H1 (cell line): ENCODE data around the gene SPTB. TPM values are rescaled to one million over a fixed set of nuclear protein-coding genes. Genes with fewer than 3 reads are reported as not detected.

Experiments used
- CTCF ChIA-PET: fragments of 300-600 bp; sonication (Branson Sonifier 250); formaldehyde crosslinking; loops from one replicate; lab custom pipeline; 2021; ENCODE audit not compliant: partially characterized antibody; lab: Charles Lee
- POLR2A ChIA-PET: fragments of 300-600 bp; sonication (Branson Sonifier 250); formaldehyde crosslinking; loops from one replicate; lab custom pipeline; 2021; ENCODE audit warnings: inconsistent platforms; ENCODE audit not compliant: partially characterized antibody; lab: Charles Lee
- DNase-seq, 2 experiments: peaks; one replicate each; pipeline versions ENCODE4 v3.0.0 to v3.0.0-alpha.2; 2010 to 2022; ENCODE audit warnings: low spot score in 2 of 2, low read depth in 1 of 2, mixed read lengths in 1 of 2
- FAIRE-seq: peaks from 2 replicates; lab custom pipeline; 2011; peaks lifted over from hg19 to GRCh38; lab: Jason Lieb, UNC
- H2AFZ ChIP-seq: 2 replicates; pipeline ENCODE4 v1.8.1; 2012; ENCODE audit warnings: low read length, inconsistent platforms
- H2AK5ac ChIP-seq: 2 replicates; pipeline ENCODE4 v1.6.1; 2013; ENCODE audit warnings: low read depth, low read length
- H2BK120ac ChIP-seq: replicated peaks from 2 replicates; pipeline ENCODE3; 2013; ENCODE audit warnings: low read depth, low read length, inconsistent platforms
- H2BK12ac ChIP-seq: 2 replicates; pipeline ENCODE4 v1.6.1; 2013; ENCODE audit warnings: low read depth, low read length
- H2BK15ac ChIP-seq: 2 replicates; pipeline ENCODE4 v1.6.1; 2013; ENCODE audit warnings: low read length
- H2BK20ac ChIP-seq: 2 replicates; pipeline ENCODE4 v1.6.1; 2013; ENCODE audit warnings: low read length
- H2BK5ac ChIP-seq: 2 replicates; pipeline ENCODE4 v1.6.1; 2013; ENCODE audit warnings: low read depth, low read length
- H3K14ac ChIP-seq: 2 replicates; pipeline ENCODE4 v1.6.1; 2013; ENCODE audit warnings: inconsistent platforms; ENCODE audit not compliant: insufficient read length
- H3K18ac ChIP-seq: 2 replicates; pipeline ENCODE4 v1.6.1; 2013; ENCODE audit warnings: low read length; ENCODE audit errors: extremely low read depth
- H3K23ac ChIP-seq: 2 replicates; pipeline ENCODE4 v1.6.1; 2013; ENCODE audit warnings: inconsistent platforms; ENCODE audit not compliant: insufficient read length
- H3K23me2 ChIP-seq: 2 replicates; pipeline ENCODE4 v1.6.1; 2013; ENCODE audit warnings: low read depth, low read length
- H3K27ac ChIP-seq: 2 replicates; pipeline ENCODE4 v1.6.1; 2011; ENCODE audit warnings: low read depth, low read length, inconsistent platforms
- H3K27me3 ChIP-seq, 4 experiments: replicated peaks in 1 of 4; 1 replicate in 1 of 4; 2 replicates in 3 of 4; pipeline versions ENCODE4 v1.6.1 to v1.8.1; 2011 to 2013; ENCODE audit warnings: low read length in 3 of 4, mild to moderate bottlenecking in 3 of 4, inconsistent platforms in 2 of 4, mixed read lengths in 2 of 4, moderate library complexity in 1 of 4; ENCODE audit not compliant: control insufficient read depth in 3 of 4, insufficient read depth in 3 of 4; ENCODE audit errors: extremely low read depth in 1 of 4
- H3K36me3 ChIP-seq, 4 experiments: 2 replicates each; pipeline versions ENCODE4 v1.6.1 to v1.8.1; 2011 to 2013; ENCODE audit warnings: mild to moderate bottlenecking in 4 of 4, low read length in 3 of 4, moderate library complexity in 2 of 4, control low read depth in 1 of 4, inconsistent platforms in 1 of 4; ENCODE audit not compliant: insufficient read depth in 4 of 4, control insufficient read depth in 2 of 4
- H3K4ac ChIP-seq: replicated peaks from 2 replicates; pipeline ENCODE3; 2013; ENCODE audit warnings: low read length, low read depth, mixed read lengths, inconsistent platforms; ENCODE audit not compliant: insufficient read length
- H3K4me1 ChIP-seq, 4 experiments: replicated peaks in 1 of 4; 1 replicate in 1 of 4; 2 replicates in 3 of 4; pipeline versions ENCODE4 v1.6.1 to v1.8.1; 2011 to 2013; ENCODE audit warnings: low read length in 3 of 4, inconsistent platforms in 2 of 4, mixed read lengths in 1 of 4; ENCODE audit not compliant: insufficient read depth in 4 of 4, control insufficient read depth in 3 of 4
- H3K4me2 ChIP-seq, 2 experiments: 2 replicates each; pipeline versions ENCODE4 v1.6.1 to v1.8.1; 2011 to 2013; ENCODE audit warnings: low read depth in 2 of 2, low read length in 2 of 2, control low read depth in 1 of 2, inconsistent platforms in 1 of 2, mild to moderate bottlenecking in 1 of 2; ENCODE audit not compliant: insufficient read depth in 1 of 2
- H3K4me3 ChIP-seq, 4 experiments: fragments of 200-600, 300-600 bp in 1 of 4; sonication (generic), shearing (Covaris generic), sonication (Bioruptor Twin) in 1 of 4; 2 replicates each; pipeline versions ENCODE4 v1.5.1 to v1.8.1; 2011 to 2016; ENCODE audit warnings: low read length in 4 of 4, low read depth in 3 of 4, control low read depth in 2 of 4, inconsistent platforms in 2 of 4, mild to moderate bottlenecking in 2 of 4, mixed read lengths in 1 of 4, moderate library complexity in 1 of 4; ENCODE audit not compliant: insufficient read depth in 2 of 4; ENCODE audit errors: extremely low read depth in 1 of 4
- H3K56ac ChIP-seq: replicated peaks from 2 replicates; pipeline ENCODE3; 2013; ENCODE audit warnings: low read depth, mild to moderate bottlenecking, mixed read lengths, low read length, inconsistent platforms; ENCODE audit not compliant: insufficient read length
- H3K79me1 ChIP-seq: 2 replicates; pipeline ENCODE4 v1.6.1; 2013; ENCODE audit warnings: low read depth, low read length, control low read depth
- H3K79me2 ChIP-seq, 2 experiments: 2 replicates each; pipeline versions ENCODE4 v1.6.1 to v1.8.1; 2012 to 2013; ENCODE audit warnings: low read length in 2 of 2, mild to moderate bottlenecking in 2 of 2, inconsistent platforms in 1 of 2; ENCODE audit not compliant: insufficient read depth in 2 of 2, control insufficient read depth in 1 of 2
- H3K9ac ChIP-seq, 4 experiments: replicated peaks in 1 of 4; 1 replicate in 1 of 4; 2 replicates in 3 of 4; pipeline versions ENCODE4 v1.6.1 to v1.8.1; 2011 to 2013; ENCODE audit warnings: low read depth in 3 of 4, low read length in 3 of 4, control low read depth in 2 of 4, mild to moderate bottlenecking in 2 of 4, moderate library complexity in 2 of 4, inconsistent platforms in 1 of 4; ENCODE audit errors: extremely low read depth in 1 of 4
- H3K9me3 ChIP-seq, 2 experiments: 2 replicates each; pipeline versions ENCODE4 v1.6.1 to v1.8.1; 2012 to 2013; ENCODE audit warnings: mild to moderate bottlenecking in 2 of 2, moderate library complexity in 2 of 2, control low read depth in 1 of 2, inconsistent platforms in 1 of 2, low read depth in 1 of 2, low read length in 1 of 2, mixed read lengths in 1 of 2; ENCODE audit not compliant: insufficient read depth in 2 of 2
- H4K20me1 ChIP-seq, 2 experiments: replicated peaks in 1 of 2; 2 replicates each; pipeline versions ENCODE3 to v1.8.1; 2011 to 2013; ENCODE audit warnings: inconsistent platforms in 2 of 2, low read length in 2 of 2, mild to moderate bottlenecking in 1 of 2; ENCODE audit not compliant: insufficient read depth in 2 of 2, control insufficient read depth in 1 of 2
- H4K5ac ChIP-seq: 2 replicates; pipeline ENCODE4 v1.6.1; 2013; ENCODE audit warnings: low read length, low read depth, mixed read lengths, inconsistent platforms; ENCODE audit not compliant: insufficient read length
- H4K8ac ChIP-seq: 2 replicates; pipeline ENCODE4 v1.8.0; 2013; ENCODE audit warnings: mild to moderate bottlenecking, moderate library complexity, low read length, inconsistent platforms; ENCODE audit not compliant: insufficient read depth; ENCODE audit errors: extremely low read depth
- H4K91ac ChIP-seq: replicated peaks from 2 replicates; pipeline ENCODE3; 2013; ENCODE audit warnings: low read length, mixed read lengths, inconsistent platforms; ENCODE audit not compliant: insufficient read length
- BCL11A ChIP-seq, 2 experiments: IDR thresholded peaks; one replicate each; pipeline ENCODE4 v1.6.1; 2011; ENCODE audit warnings: low read depth in 2 of 2, low read length in 2 of 2, mild to moderate bottlenecking in 2 of 2
- CHD2 ChIP-seq: IDR thresholded peaks from 2 replicates; pipeline ENCODE4 v1.6.1; 2012; ENCODE audit warnings: low read length, improper control_type of control experiment
- HDAC2 ChIP-seq, 2 experiments: fragments of 300-600 bp in 1 of 2; sonication (generic) in 1 of 2; IDR thresholded peaks; 2 replicates each; pipeline ENCODE4 v1.6.1; 2011 to 2012; ENCODE audit warnings: low read depth in 2 of 2, low read length in 2 of 2, mild to moderate bottlenecking in 2 of 2, moderate library complexity in 2 of 2, borderline replicate concordance in 1 of 2, inconsistent platforms in 1 of 2
- HDAC6 ChIP-seq: IDR thresholded peaks from one replicate; pipeline ENCODE4 v1.7.1; 2012; ENCODE audit warnings: low read depth, mild to moderate bottlenecking, inconsistent platforms, low read length, moderate library complexity
- JUN ChIP-seq: IDR thresholded peaks from 2 replicates; pipeline ENCODE4 v1.6.1; 2011; ENCODE audit warnings: low read depth, mild to moderate bottlenecking, improper control_type of control experiment, low read length
- JUND ChIP-seq: IDR thresholded peaks from 2 replicates; pipeline ENCODE4 v1.6.1; 2011; ENCODE audit warnings: mild to moderate bottlenecking, improper control_type of control experiment, low read length
- MAX ChIP-seq: IDR thresholded peaks from 2 replicates; pipeline ENCODE4 v1.6.1; 2012; ENCODE audit warnings: inconsistent platforms
- POLR2A ChIP-seq, 2 experiments: IDR thresholded peaks; 1 replicate in 1 of 2; 2 replicates in 1 of 2; pipeline ENCODE4 v1.6.1; 2011; ENCODE audit warnings: low read depth in 2 of 2, low read length in 2 of 2, mild to moderate bottlenecking in 2 of 2; ENCODE audit errors: control extremely low read depth in 1 of 2
- POLR2AphosphoS5 ChIP-seq: IDR thresholded peaks from 2 replicates; pipeline ENCODE4 v1.6.1; 2011; ENCODE audit warnings: low read depth, low read length
- POU5F1 ChIP-seq: IDR thresholded peaks from 2 replicates; pipeline ENCODE4 v1.6.1; 2011; ENCODE audit warnings: low read depth, mild to moderate bottlenecking, low read length, moderate library complexity
- RAD21 ChIP-seq, 2 experiments: IDR thresholded peaks in 1 of 2; conservative IDR thresholded peaks in 1 of 2; 2 replicates each; pipeline ENCODE4 v1.6.1; 2011; ENCODE audit warnings: low read depth in 2 of 2, low read length in 2 of 2, improper control_type of control experiment in 1 of 2, inconsistent platforms in 1 of 2, mild to moderate bottlenecking in 1 of 2, moderate library complexity in 1 of 2
- RFX5 ChIP-seq: IDR thresholded peaks from 2 replicates; pipeline ENCODE4 v1.6.1; 2011; ENCODE audit warnings: low read depth, low read length, improper control_type of control experiment, borderline replicate concordance
- SIX5 ChIP-seq: IDR thresholded peaks from 2 replicates; pipeline ENCODE4 v1.6.1; 2011; ENCODE audit warnings: mild to moderate bottlenecking, low read depth, low read length
- SP4 ChIP-seq: IDR thresholded peaks from 2 replicates; pipeline ENCODE4 v1.6.1; 2012; ENCODE audit warnings: low read length, inconsistent platforms
- SRF ChIP-seq: IDR thresholded peaks from 2 replicates; pipeline ENCODE4 v1.6.1; 2011; ENCODE audit warnings: mild to moderate bottlenecking, low read depth, low read length, moderate library complexity
- WGBS, 2 experiments: shearing (Covaris generic) in 1 of 2; methylation state at CpG; one replicate each; pipeline versions ENCODE4 v1.1.6 to v1.1.7; 2013 to 2015; ENCODE audit warnings: low lambda C conversion rate in 2 of 2, mixed read lengths in 2 of 2, inconsistent platforms in 1 of 2, low coverage in 1 of 2, missing lambda C conversion rate in 1 of 2; ENCODE audit not compliant: insufficient replicate concordance in 2 of 2, insufficient coverage in 1 of 2, insufficient read length in 1 of 2; ENCODE audit errors: extremely low coverage in 1 of 2, missing lambda C conversion rate in 1 of 2; 5-methylcytosine and 5-hydroxymethylcytosine counted together
- polyA plus RNA-seq, 7 experiments: library from polyadenylated mRNA; depleted of rRNA in 3 of 7; stranded (reverse) in 5 of 7; unstranded in 2 of 7; fragments of >200 nt in 5 of 7; fragments of 200-250 nt in 2 of 7; gene quantifications; 1 replicate in 5 of 7; 2 replicates in 1 of 7; 4 replicates in 1 of 7; pipeline versions ENCODE4 v1.2.1 to v1.2.3, GENCODE V29; 2011 to 2013; ENCODE audit warnings: missing spikeins in 2 of 7, mixed read lengths in 2 of 7
- total RNA-seq: library from RNA; stranded (reverse); fragmentation: NEBNext Ultra II Directional; extraction: Animal tissue kit (Norgen Biotek cat#: 25700); gene quantifications from 2 replicates; pipeline ENCODE4 v1.2.1, GENCODE V29; 2021

Gene SPTB
- total and polyA plus RNA-seq, 2 of the 8 experiments (the other 6 are each of a cell fraction or from before 2014, with no cell fraction given), result 0.30 to 2.4 TPM

GRCh38 chr14:64730061-64730440 is 149.7 kb downstream of the SPTB start:
- ChIA-PET CTCF (interaction anchor here (0.7 to 1.2 kb wide), 4 partner anchors 19 to 93 kb away, joined by 3 to 5 read pairs (median 4); no protein-coding TSS in a partner anchor), POLR2A (interaction anchor here (0.9 to 1.4 kb wide), 3 partner anchors 13 to 149 kb away, joined by 3 to 4 read pairs (median 3); no protein-coding TSS in a partner anchor)
- Histone ChIP-seq H3K56ac (no peak overlapping the region), H4K20me1 (peaks cover 22 to 30% of the 10 kb centered on the region in 2 experiments), H3K4me2 (no peak overlapping the region), H3K27ac (no peak overlapping the region), H2BK15ac (no peak overlapping the region), H2BK5ac (peak overlapping the region; percentile 10; the same call in 1 of the 2 replicates), H2BK20ac (no peak overlapping the region), H2BK12ac (no peak overlapping the region), H3K4ac (no peak overlapping the region), H2AFZ (no peak overlapping the region), H3K4me3 (no peak overlapping the region), H4K8ac (no peak overlapping the region), H3K18ac (no peak overlapping the region), H3K9me3 (no peaks in the 10 kb centered on the region), H3K79me1 (peaks cover 9% of the 10 kb centered on the region), H3K27me3 (no peaks in the 10 kb centered on the region), H3K79me2 (peaks cover 0 to 47% of the 10 kb centered on the region in 2 experiments; a peak in 2 of 4 replicates), H3K23ac (no peak overlapping the region), H3K4me1 (peaks cover 14 to 22% (median 18%) of the 10 kb centered on the region in 4 experiments), H3K9ac (no peak overlapping the region), H4K5ac (no peak overlapping the region), H2AK5ac (no peak overlapping the region), H3K23me2 (no peaks in the 10 kb centered on the region), H3K36me3 (peaks cover 18 to 52% (median 39%) of the 10 kb centered on the region in 4 experiments), H2BK120ac (no peak overlapping the region), H4K91ac (no peak overlapping the region), H3K14ac (no peak overlapping the region)
- TF ChIP-seq POLR2A (IDR thresholded peaks at IDR 0.05; ENCODE audit: control extremely low read depth in 1 of 2, low read depth in 2 of 2, low read length in 2 of 2) (no peak), SIX5 (no peak), HDAC2 (IDR thresholded peaks at IDR 0.05; ENCODE audit: borderline replicate concordance in 1 of 2, low read depth in 2 of 2, low read length in 2 of 2) (no peak), POU5F1 (no peak), BCL11A (IDR thresholded peaks at IDR 0.05; ENCODE audit: low read depth in 2 of 2, low read length in 2 of 2) (no peak), CHD2 (no peak), JUND (no peak), SP4 (no peak), SRF (no peak), JUN (no peak), RAD21 (IDR thresholded peaks at IDR 0.05 in 1 of 2, conservative IDR thresholded peaks at IDR 0.05 in 1 of 2; ENCODE audit: low read depth in 2 of 2, low read length in 2 of 2) (no peak), RFX5 (no peak), MAX (no peak), POLR2AphosphoS5 (no peak), HDAC6 (no peak)
- 100% methylated on average over 1 of the region's 1 CpG; no CpG with 5 or more reads in 1 of the 2 experiments for WGBS, 2 experiments
- DNase-seq (no peak), FAIRE-seq (no peak)
